MV-4-11 (cell line): ENCODE data around the gene ULK4.
"Not testable (repeated sequence)": the region's sequence is repeated elsewhere in the genome, so short reads cannot be mapped to it uniquely, and the experiment has no call there.

Experiments
- DNase-seq: peaks from one replicate; lab custom pipeline; 2025; lab: John Stamatoyannopoulos, UW

The ULK4 gene

DNA sequence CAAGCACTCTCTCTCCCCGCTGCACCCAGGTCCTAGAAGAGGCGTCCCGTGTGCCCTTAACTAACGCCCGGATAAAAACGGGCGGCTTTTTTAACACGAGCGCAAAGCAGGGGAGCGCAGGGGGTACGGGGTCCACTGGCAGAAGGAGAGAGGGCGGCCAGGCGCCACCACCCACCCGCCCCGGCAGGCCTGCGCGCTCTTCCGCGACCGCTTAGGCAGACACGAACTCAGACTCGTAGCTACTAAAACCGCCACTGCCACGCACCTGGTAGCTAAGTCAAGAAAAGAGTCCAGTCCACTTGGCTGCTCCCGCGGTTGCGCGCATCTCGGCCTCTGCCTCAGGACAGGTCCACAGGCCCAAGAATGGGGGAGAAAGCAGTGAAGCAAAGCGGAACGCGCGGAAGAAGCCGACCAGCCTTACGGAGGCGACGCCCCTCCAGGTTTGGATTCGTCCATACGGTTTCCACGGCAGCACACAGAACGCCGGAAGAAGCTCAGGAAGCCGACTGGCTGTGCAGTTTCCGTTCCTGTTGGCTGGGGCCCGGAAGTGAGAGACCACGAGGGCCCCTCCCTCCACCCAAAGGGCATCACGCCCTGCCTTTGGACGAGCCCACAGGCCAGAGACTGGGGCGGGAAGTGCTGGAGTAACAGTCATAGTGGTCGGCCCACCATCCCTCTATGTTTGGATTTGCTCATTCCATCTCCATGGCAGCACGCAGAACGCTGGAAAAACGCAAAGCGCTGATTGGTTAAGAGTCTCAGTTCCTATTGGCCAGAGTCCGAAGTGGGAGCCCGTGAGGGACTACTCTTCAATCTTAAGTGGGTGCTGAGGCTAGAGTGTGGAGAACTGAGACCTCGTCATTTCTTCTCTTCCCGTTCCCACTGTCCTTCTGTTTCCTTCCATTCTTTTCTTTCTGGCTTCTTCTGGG is at the start of gene ULK4:
Gene ULK4 (minus strand): TSS at position 353 of the 929 bp plus-strand sequence. CDS start 7,344 bp downstream, outside the sequence.
- DNase-seq = peak; percentile 100

DNA sequence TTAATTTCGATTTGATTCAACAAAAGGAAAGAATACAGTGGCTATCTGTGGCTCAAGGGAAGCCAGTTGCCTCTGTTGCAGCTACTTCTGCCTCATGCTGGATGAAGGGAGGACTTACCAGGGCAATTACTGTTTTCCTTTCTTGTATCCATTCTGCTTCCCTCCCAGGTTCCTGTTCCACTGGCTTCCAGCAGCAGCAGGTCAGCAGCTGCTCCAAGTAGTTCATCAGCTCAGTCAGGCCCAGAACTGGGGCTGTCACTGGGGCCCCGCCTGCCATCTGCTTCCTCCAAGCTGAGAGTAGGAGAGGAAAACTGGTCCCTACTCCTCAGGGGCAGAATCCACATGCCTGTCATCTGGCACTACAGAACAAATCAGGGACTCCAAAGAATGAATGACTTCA is 48.6 kb upstream of the ULK4 start:
- no peak for DNase-seq

DNA sequence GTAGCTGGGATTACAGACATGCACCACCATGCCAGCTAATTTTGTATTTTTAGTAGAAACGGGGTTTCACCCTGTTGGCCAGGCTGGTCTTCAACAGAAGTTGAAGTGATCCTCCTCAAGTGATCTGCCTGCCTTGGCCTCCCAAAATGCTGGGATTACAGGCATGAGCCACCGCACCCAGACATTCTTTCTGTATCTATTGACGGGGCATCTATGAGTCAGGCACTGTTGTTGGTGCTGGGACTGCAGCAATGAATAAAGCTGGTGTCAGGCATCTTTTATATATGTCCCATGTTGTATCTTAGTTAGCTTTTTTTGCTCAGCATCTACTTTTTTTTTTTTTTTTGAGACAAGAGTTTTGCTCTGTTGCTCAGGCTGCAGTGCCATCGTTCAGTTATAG is 47.6 kb upstream of the ULK4 start:
- DNase-seq = no peak

- DNase-seq = peak; percentile 33
Observed at GRCh38 chr3:42007785-42008184, 45.9 kb upstream of the ULK4 start.

DNA sequence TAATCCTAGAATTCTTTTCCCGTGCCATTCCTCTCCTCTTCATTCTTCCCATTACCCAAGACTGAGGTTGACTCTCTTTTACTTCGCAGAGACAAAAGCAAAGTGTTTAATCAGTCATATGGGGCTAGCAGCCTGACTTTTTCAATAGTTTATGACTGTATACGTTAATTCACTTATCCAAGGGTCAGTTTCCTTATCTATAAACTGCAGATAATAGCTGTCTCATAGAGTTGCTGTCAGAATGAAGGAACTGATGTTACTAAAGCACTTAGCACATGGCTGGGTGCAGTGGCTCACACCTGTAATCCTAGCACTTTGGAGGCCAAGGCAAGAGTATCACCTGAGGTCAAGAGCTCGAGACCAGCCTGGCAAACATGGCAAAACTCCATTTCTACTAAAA is 43.5 kb upstream of the ULK4 start:
- DNase-seq = no peak

- no peak for DNase-seq
Observed at GRCh38 chr3:42002790-42003189, 40.9 kb upstream of the ULK4 start.

GRCh38 chr3:42001777-42002176 is 39.9 kb upstream of the ULK4 start:
- DNase-seq = peak; percentile 89

- no peak for DNase-seq
Observed at GRCh38 chr3:41999909-42000308, 38.0 kb upstream of the ULK4 start.

GRCh38 chr3:41997702-41998550 is 36.0 kb upstream of the ULK4 start:
- DNase-seq = no peak

GRCh38 chr3:41991437-41991836 is 29.5 kb upstream of the ULK4 start:
- no peak for DNase-seq

DNA sequence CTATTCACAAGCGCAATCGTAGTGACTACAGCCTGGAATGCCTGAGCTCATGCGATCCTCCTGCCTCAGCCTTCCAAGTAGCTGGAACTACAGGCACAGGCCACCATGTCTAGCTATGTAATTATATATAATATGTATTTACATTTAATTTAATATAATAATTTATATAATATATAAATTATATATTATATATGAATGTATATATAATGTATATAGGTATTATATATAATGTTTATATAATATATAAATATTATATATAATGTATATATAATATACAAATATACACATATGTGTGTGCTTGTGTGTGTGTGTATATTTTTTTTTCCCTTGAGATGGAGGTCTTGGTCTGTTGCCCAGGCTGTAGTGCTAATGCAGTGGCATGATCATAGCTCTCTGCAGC is 27.6 kb upstream of the ULK4 start:
- no peak for DNase-seq

- peak; percentile 81 for DNase-seq
Observed at GRCh38 chr3:41987627-41988026, 25.7 kb upstream of the ULK4 start.

GRCh38 chr3:41986561-41986960 is 24.7 kb upstream of the ULK4 start:
- no peak for DNase-seq

GRCh38 chr3:41985018-41985417 is 23.1 kb upstream of the ULK4 start:
- no peak for DNase-seq

DNA sequence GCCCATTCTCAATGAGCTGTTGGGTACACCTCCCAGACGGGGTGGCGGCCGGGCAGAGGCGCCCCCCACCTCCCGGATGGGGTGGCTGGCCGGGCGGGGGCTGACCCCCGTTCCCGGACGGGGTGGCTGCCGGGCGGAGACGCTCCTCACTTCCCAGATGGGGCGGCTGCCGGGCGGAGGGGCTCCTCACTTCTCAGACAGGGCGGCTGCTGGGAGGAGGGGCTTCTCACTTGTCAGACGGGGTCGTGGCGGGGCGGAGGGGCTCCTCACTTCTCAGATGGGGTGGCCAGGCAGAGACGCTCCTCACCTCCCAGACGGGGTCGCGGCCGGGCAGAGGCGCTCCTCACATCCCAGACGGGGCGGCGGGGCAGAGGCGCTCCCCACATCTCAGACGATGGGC is 21.2 kb upstream of the ULK4 start:
- not testable (repeated sequence) for DNase-seq

DNA sequence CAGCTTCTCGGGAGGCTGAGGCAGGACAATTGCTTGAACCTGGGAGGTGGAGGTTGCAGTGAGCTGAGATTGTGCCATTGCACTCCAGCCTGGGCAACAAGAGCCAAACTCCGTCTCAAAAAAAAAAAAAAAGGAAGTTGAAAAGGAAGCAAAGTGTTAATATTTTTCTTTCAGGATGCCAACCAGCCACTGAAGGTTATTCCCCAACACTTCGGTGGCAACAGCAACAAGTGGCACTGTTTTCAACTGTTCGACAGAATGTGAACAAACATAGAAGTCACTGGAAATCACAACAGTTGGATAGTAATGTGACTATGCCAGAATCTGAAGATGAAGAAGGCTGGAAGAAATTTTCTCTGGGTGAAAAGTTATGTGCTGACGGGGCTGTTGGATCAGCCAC is 15.5 kb upstream of the ULK4 start:
- DNase-seq = not testable (repeated sequence)

- peak; percentile 30 for DNase-seq
Observed at GRCh38 chr3:41975416-41976103, 13.7 kb upstream of the ULK4 start.

DNA sequence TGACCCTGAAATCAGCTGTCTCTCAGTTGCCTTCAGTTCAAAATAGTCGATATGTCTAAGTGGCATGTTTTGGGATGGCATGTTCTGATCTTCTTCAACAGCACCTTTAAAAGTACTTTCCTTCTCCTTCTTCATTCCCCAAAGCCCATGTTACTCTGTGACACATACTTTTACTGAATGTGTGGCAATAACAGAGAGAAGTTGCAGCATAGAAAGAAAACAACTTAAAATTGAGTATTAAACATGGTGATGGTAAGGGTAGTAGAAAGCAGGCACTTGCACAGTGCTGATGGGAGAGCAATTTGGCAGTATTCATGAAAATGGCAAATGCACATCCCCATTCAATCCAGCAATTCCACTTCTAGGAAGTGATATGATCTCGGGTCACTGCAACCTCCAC is 12.3 kb upstream of the ULK4 start:
- DNase-seq = peak; percentile 38

DNA sequence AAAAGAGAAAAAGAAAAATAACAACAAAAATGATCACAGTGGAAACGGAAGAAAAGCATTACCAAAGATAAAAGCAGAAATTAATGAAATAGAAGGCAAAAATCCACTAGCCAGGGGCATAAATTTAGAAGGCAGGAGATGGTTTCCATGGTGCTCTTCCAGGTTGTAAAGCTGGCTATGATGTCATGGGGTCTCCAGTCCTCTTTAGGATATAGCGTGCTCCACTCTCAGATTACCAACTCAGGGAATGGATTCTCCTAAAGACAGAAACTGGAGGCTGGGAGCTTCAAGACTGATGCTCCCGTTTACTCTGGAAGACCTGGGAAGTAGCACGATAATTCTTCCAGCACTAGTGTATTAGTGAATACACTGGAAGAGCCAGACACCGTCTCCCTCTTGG is 10.9 kb upstream of the ULK4 start:
- DNase-seq = no peak

DNA sequence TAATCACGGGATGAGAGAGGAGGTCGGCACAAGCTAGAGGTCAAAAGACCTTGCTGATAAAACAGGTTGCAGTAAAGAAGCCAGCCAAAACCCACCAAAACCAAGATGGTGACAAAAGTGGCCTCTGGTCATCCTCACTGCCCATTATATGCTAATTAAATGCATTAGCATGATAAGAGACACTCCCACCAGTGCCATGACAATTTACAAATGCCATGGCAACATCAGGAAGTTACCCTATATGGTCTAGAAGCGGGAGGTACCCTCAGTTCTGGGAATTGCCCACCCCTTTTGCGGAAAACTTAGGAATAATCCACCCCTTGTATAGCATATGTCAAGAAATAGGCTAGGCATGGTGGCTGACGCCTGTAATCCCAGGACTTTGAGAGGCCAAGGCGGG is 4.3 kb upstream of the ULK4 start:
- no peak for DNase-seq

- DNase-seq = no peak
Observed at GRCh38 chr3:41963823-41964222, 1.9 kb upstream of the ULK4 start.
